HG03175 (cell line): ENCODE results near the gene MYO1E.
"Not testable (repeated sequence)": the region's sequence is repeated elsewhere in the genome, so short reads cannot be mapped to it uniquely, and the experiment has no call there.

Experiments used
- ATAC-seq: cut with Tn5 transposase; IDR thresholded peaks from one replicate; pipeline ENCODE4 v1.9.1; 2021; ENCODE audit warnings: mild to moderate bottlenecking, moderate library complexity; ENCODE audit not compliant: unreplicated experiment

MYO1E gene

DNA sequence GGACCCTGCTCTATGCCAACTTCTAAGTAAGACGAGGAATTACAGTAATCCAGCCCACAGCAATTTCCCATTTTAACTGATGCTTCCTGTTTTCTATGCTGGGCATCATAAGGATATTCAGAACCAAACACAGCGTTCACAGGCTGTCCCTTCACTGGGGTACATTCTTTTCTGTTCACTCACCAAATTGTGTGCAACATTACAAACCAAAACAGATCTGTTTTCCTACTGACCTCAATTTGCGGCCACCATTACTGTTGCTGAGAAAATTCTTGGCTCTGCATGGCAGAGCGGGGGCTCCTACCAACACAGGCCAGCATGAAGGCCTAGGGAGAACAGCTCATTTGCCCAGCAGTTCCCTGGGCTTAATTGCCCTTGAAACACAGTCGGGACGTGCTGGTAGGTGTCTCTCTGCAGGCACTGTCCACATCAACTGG lies 76.5 kb downstream of the MYO1E start:
- no peak for ATAC-seq

- no peak for ATAC-seq
These were observed 77.2 kb downstream of the MYO1E start for GRCh38 chr15:59295261-59296001.

DNA sequence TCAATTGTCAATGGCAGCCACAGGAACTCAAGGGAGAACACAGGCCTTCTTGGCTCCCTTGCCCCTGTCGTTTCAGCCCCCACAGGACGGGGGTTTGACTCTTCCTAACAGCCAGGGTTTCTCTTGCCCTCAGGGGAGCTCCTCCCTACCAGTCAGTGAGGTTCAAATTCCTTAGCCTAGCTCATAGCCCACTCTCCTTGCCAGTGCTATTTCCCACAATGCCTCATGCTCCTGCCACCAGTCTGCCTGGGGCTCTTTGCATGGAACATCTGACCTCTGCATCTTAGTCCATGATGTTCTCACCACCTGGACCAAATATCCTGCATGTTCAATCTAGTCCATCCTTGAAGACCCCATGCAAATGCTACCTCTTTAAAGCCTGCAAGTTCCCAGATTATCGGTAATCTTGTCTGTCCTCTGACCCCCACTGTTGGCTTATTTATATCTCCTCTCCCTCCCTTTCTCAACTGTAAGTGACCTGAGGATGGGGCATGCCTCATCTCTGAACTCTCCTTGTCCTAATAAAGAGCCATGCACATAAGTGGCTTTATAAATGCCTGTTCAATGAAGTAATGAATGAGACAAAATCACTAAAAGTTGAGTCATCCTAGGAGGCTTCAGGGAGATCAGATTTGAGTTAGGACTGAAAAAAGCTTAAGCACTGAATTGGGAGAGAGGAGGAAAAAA lies 78.0 kb downstream of the MYO1E start:
- ATAC-seq: no peak

GRCh38 chr15:59292442-59293151 lies 80.1 kb downstream of the MYO1E start:
- no peak for ATAC-seq

- ATAC-seq: no peak
These were observed 81.5 kb downstream of the MYO1E start for GRCh38 chr15:59291213-59291549.

DNA sequence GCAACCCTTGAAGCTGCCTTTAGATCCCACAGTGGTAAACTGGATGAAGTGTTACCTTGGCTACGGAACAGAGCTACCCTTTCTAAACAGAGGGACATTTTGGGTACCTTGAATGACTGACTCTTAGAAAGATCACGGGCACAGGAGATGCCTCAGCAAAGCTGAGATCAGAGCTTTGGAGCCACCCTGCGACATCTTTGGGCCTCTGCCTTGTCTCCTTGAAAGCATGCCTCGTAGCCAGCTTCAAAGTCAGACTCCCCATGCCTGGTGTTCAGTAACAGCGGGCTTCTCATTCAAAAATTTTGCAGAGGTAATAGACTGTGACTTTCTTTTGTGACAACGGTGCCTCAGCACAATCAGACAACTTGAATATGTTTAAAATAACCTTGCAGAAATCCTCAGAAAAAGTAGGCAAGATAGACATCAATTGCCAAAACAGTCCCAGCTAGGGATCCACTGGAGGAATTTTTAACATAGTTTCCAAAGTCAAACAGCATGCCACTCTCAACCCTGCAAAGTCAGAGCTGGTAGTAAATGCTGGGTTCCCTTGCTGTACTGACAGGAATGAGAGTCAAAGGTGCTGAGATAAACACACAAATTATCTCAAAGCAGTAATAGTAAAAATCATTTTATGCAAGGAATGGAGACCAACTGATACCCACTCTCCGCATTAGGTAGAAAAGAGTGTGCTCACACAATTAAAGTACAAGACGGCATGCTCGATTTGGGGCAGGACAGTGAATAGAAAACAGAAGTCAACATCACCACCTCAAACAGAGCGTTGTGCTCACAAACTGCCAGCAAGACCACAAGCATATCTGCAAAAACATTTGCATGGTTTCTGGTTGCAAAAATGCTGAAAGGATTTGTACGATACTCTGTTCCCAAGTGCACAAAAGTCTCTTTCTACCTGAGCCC lies 82.1 kb downstream of the MYO1E start:
- peak; percentile 61 for ATAC-seq

DNA sequence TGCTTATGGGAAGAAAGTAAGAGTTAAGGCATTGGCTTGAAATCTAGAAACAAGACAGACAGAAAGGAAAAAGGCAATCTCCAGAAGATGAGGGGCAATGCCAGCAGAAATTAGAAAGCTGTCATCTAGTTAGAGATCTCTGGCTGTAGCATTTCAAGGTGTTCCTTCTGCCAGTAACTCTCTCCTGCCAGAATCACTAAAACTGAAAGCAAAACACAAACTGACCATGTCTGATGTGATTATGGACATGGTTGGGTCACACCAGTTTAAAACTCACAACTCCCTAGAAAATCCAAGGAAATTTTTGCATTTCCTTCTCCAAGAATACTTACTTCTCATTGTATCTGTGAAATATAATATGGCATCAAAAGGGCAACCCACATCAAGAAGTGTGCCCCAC lies 83.1 kb downstream of the MYO1E start:
- no peak for ATAC-seq

GRCh38 chr15:59283717-59284391 lies 88.8 kb downstream of the MYO1E start:
- ATAC-seq: no peak

DNA sequence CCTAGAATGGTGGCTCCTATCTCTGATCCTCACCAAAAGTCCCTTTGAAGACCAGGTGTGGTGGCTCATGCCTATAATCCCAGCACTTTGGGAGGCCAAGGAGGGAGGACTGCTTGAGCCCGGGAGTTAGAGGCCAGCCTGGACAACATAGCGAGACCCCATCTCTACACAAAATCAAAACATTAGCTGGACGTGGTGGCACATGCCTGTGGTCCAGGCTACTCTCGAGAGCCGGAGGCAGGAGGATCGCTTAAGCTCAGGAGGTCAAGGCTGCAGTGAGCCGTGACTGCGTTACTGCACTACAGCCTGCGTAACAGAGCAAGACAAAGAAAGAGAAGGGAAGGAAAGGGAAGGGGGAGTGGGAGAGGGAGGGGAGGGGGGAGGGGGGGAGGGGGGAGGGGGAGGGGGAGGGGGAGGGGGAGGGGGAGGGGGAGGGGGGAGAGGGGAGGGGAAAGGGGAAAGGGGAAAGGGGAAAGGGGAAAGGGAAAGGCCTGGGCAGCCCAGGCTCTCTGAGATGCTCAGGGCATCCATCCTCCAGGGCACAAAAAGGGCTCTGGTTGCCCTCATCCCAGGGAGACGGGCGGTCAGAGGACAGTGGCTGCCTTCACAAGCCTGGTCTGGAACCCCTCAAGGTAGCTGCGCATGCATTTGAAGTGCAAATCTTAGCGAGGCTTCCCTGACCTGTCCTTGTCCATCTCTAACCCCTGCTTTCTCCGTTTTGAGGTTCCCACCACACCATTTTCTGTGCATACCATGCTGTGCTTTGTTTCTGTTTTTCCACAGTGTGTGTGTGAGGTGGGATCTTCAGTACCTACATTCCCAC lies 89.9 kb downstream of the MYO1E start:
- no peak for ATAC-seq

DNA sequence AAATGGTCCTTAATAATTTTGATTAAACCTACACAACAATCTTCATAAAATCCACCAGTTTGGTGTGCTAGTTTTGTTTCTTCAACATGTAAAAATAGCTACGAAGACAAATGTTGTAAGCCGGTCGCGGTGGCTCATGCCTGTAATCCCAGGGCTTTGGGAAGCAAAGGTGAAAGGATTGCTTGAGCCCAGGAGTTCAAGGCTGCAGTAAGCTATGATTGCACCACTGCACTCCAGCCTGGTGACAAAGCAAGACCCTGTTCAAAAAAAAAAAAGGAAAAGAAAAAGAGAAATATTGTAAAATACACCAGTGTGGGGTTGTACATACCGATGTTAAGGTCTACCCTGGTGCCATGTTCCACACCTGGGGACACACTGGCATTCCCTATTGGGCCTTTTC lies 91.0 kb downstream of the MYO1E start:
- no peak for ATAC-seq

DNA sequence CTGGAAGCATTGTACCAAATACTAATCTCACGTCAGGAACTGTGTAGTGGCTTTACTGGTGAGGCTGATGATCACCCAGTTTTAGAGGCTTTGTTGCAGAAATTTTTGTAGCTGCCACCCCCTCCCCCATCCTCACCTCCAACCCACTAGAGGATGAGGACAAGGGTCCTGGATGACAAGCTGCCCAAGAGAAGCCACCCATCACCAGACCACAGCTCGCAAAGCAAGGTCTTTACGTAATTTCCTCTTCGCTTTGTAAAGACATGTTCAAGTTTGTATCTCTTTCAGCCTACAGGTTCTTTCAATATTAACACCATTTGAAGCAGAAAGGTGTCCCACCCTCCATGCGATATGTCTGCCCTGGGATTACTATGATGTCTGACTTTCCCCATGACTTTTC lies 91.8 kb downstream of the MYO1E start:
- no peak for ATAC-seq

- not testable (repeated sequence) for ATAC-seq
These were observed 92.4 kb downstream of the MYO1E start for GRCh38 chr15:59280292-59280691.

- no peak for ATAC-seq
These were observed 93.6 kb downstream of the MYO1E start for GRCh38 chr15:59279023-59279422.

DNA sequence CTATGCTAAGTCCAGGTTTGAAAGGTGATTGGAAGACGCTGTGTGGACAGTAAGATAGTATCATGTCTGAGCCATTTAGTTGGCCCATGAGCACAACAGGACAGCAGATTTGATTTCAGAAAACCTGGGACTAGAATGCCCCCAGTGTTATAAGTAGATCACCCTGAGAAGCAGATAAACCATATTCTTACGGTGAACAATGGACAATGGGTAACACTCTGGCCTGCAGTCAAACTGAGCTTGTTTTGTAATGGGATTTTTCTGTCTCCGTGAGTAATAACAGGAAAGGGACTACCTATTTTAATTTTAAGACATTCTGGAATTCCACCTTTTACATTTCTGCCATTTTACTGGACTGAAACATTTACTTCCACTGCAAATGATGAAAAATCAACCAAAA lies 94.6 kb downstream of the MYO1E start:
- no peak for ATAC-seq

DNA sequence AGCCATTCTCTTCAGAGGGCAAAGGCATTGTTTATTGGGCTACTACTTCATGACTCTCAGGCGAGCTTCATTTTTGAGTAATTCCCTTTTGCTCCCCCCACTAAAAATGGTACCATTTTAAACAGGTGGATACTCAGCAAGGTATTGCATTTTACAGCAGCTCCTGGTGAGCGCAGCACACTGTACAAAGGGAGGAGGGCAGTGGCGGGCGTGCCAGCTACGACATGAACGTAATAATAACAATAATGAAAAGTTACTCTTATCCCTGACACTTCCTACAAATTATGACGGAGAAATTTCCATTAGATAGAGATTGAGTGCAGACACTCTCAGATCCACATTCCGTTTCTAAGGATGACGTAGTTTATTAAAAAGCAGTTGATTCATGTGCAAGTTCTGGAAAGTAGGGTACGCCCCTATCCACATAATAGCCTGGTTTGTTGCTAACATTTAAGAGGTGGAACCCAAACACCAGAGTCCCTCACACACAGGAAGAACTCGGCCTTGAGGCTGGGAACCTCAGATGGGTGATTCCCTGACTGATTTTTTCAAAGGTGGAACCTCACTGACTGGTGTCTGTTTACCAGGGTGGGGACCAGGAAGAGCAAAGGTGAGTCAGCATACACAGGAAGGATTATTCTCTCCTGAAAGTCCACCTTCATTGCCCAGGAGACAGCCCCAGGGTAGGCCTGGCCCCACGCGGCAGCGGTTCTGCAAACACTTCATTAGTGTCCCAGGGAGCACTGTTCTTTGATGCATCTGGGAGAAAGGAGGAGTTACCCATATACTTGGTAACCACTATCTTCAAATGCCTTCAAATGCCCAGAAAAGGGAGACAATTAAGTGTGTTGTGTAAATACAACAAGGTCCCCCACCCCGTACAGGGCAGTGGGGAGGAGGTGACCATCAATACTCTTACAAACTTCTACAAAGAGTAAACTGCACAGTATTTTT lies 96.2 kb downstream of the MYO1E start:
- no peak for ATAC-seq

GRCh38 chr15:59274126-59274970 lies 98.3 kb downstream of the MYO1E start:
- ATAC-seq: no peak

DNA sequence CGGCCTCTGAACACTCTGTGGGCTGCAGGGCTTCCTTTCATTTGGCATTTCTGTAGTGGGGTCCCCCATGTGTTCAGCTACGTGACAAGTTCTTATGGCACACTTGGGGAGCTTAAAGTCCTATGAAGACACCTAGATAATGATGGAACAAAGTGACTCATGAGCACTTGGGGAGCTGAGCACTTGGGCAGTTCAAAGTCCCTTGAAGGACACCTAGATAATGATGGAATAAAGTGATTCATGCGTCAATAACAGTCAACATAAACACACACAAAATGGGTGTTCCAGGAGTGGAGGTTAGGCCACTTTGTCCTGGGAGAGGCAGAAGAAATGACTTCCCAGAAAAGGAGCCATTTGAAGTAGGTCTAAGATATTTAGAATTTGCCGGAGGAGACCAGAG lies 99.4 kb downstream of the MYO1E start:
- ATAC-seq: no peak
